ENCODE data around the gene RACGAP1.
A peak's percentile ranks its signal among the peaks of the same experiment; 100 is the strongest.

GRCh38 chr12:49974231-49974675 lies 51.0 kb downstream of the RACGAP1 start:
- TF ChIP-seq CTCF (IDR thresholded peaks at IDR 0.05) (peak; percentile 42 to 73 (median 64)), POLR2A (IDR thresholded peaks at IDR 0.05) (no peak)

Data from adrenal gland (tissue), 5 donors.